Transverse colon (tissue), 4 donors: ENCODE data around the gene HSPG2. TPM values are rescaled to one million over a fixed set of nuclear protein-coding genes. Genes with fewer than 3 reads are reported as not detected.

Source experiments
- DNase-seq: peaks from one replicate; pipeline ENCODE4 v3.0.0-alpha.2; 2019
- H3K27ac ChIP-seq, 4 donors: fragments of 200-600 bp; sonication (generic); 2 replicates each; pipeline ENCODE4 v1.5.1; 2016 to 2018; ENCODE audit warnings: inconsistent platforms in 4 of 4
- H3K27me3 ChIP-seq: fragments of 200-600 bp; sonication (generic); 2 replicates; pipeline ENCODE4 v1.5.1; 2017; ENCODE audit warnings: inconsistent platforms
- H3K36me3 ChIP-seq, 4 donors: fragments of 200-600 bp; sonication (generic); 2 replicates each; pipeline ENCODE4 v1.5.1; 2017 to 2019; ENCODE audit warnings: inconsistent platforms in 4 of 4
- H3K4me1 ChIP-seq, 4 donors: fragments of 200-600 bp; sonication (generic); 2 replicates each; pipeline ENCODE4 v1.5.1; 2017 to 2020; ENCODE audit warnings: inconsistent platforms in 4 of 4
- H3K4me3 ChIP-seq, 4 donors: fragments of 200-600 bp; sonication (generic); 1 replicate in 1 of 4; 2 replicates in 3 of 4; pipeline versions ENCODE4 v1.5.1 to v1.6.1; 2017 to 2019; ENCODE audit warnings: inconsistent platforms in 4 of 4
- H3K9me3 ChIP-seq, 2 donors: fragments of 200-600 bp; sonication (generic); 2 replicates each; pipeline ENCODE4 v1.5.1; 2017 to 2019; ENCODE audit warnings: inconsistent platforms in 2 of 2
- CTCF ChIP-seq, 5 experiments: fragments of 200-600 bp in 3 of 5; fragments of 450-650 bp in 2 of 5; sonication (generic) in 3 of 5; IDR thresholded peaks; 1 replicate in 2 of 5; 2 replicates in 3 of 5; pipeline ENCODE4 v1.5.1; 2016 to 2017; ENCODE audit warnings: antibody characterized with exemption in 5 of 5, inconsistent platforms in 3 of 5, mild to moderate bottlenecking in 2 of 5, moderate library complexity in 1 of 5
- EP300 ChIP-seq: sonication (generic); formaldehyde crosslinking; IDR thresholded peaks from one replicate; pipeline ENCODE4 v1.6.1; 2017; ENCODE audit warnings: antibody characterized with exemption, low read depth
- POLR2A ChIP-seq: fragments of 450-650 bp; IDR thresholded peaks from one replicate; pipeline ENCODE4 v1.6.1; 2016; ENCODE audit warnings: antibody characterized with exemption, mild to moderate bottlenecking, moderate library complexity
- POLR2AphosphoS5 ChIP-seq, 3 donors: sonication (generic); formaldehyde crosslinking; IDR thresholded peaks; one replicate each; pipeline ENCODE4 v1.6.1; 2016; ENCODE audit warnings: antibody characterized with exemption in 3 of 3
- WGBS, 2 donors: methylation state at CpG; one replicate each; pipeline ENCODE4 v1.1.5; 2018; ENCODE audit warnings: low coverage in 1 of 2; 5-methylcytosine and 5-hydroxymethylcytosine counted together
- in situ Hi-C, 4 donors: fragments of 200-750 bp; cut with MboI; loops; one replicate each; pipeline versions ENCODE4 v1.15.0 to v1.15.1; 2017; ENCODE audit warnings: low sequenced_read_pairs in 3 of 4, low pct_ligation_motif_present in 1 of 4, low pct_unique_long_range_greater_than_20kb in 1 of 4
- intact Hi-C: fragments of 100-400 bp; cut with DNase I; formaldehyde crosslinking; loops from one replicate; pipeline ENCODE4 v1.15.1; 2023; ENCODE audit warnings: low total_unique reads
- total RNA-seq, 4 donors: library from RNA; depleted of rRNA; stranded (reverse); fragments of >200 nt; gene quantifications; one replicate each; pipeline ENCODE4 v1.1.0, GENCODE V29; 2016

The HSPG2 gene
- total RNA-seq, 4 donors from 2014 or later, result 107 to 343 (median 228) TPM

- peaks cover 52 to 92% (median 80%) of the 10 kb centered on the region in 4 donors for H3K4me1 ChIP-seq
- H3K27me3 ChIP-seq, result no peaks in the 10 kb centered on the region
- DNase-seq, result no peak
- WGBS, 2 donors, result 67 to 78% methylated on average over 1 to 7 of the region's 7 CpGs
- H3K36me3 ChIP-seq, result no peaks in the 10 kb centered on the region
- TF ChIP-seq CTCF (IDR thresholded peaks at IDR 0.05) (no peak), POLR2AphosphoS5 (IDR thresholded peaks at IDR 0.05) (peak; percentile 43 to 68 (median 54))
- H3K9me3 ChIP-seq, result no peaks in the 10 kb centered on the region
- intact Hi-C loops (no loop called here), in situ Hi-C loops (no loop called here)
- H3K4me3 ChIP-seq, result no peak overlapping the region
- peak overlapping the region; percentile 93 to 98 (median 94) for H3K27ac ChIP-seq
Measured at GRCh38 chr1:21932127-21932526, 5.0 kb downstream of the HSPG2 start.

DNA sequence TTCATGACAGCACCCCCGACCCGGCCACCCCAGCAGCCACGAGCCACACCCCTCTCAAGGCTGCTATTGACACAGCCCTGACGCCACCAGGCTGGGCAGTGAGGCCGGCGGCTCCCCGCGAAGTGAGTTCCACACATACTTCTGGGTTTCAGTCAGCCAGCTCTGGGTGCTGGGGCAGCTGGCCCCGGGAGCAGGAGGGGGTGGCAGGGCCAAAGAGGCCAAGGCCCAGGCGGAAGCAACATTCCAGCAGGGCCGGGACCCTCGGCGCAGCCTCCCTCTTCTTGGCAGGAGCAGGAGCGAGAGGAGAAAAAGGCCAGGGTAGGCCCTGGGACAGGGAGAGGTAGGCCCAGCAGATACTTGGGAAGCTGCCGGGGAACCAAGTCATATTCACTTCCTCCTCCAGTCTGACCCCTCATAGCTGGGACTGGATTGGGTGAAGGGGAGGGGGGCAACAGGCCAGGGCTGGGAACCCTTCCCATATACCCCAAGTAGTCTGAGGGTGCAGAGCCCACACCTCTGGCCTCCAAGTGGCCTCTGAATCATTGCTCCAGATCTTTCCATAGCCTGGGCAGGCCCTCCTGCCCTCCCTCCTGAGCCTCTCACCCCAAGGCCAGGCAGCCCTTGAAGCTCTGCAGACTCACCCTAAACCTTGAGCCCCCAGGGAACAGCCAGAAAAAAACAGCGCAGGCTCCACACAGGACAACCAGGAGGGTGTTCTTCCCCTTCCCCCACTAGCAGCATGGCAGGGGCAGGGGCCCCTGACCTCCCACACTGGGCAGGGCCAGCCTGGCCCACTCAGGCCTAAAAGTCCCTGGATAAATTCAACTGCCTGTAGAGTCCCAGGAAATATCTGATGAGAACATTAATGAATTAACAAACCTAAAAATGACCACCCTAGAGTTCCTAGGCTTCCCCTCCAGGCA lies 5.7 kb downstream of the HSPG2 start:
- in situ Hi-C loops (no loop called here), intact Hi-C loops (loop anchor here (2.0 kb wide), 1 partner anchor 19 kb away; no protein-coding TSS in a partner anchor)
- Histone ChIP-seq H3K4me3 (no peak overlapping the region), H3K36me3 (no peaks in the 10 kb centered on the region), H3K27ac (peak overlapping the region; percentile 93 to 98 (median 94)), H3K9me3 (no peaks in the 10 kb centered on the region), H3K4me1 (peaks cover 58 to 98% (median 85%) of the 10 kb centered on the region in 4 donors), H3K27me3 (no peaks in the 10 kb centered on the region)
- DNase-seq, result peak; percentile 71
- TF ChIP-seq CTCF (IDR thresholded peaks at IDR 0.05), result no peak
- TF ChIP-seq POLR2AphosphoS5 (IDR thresholded peaks at IDR 0.05), result peak; percentile 42 to 57 (median 56)
- TF ChIP-seq POLR2A, result no peak
- no peak for TF ChIP-seq EP300
- WGBS, 2 donors, result 31% methylated on average over 13 of the region's 16 CpGs; no CpG with 5 or more reads in 1 of the 2 donors

GRCh38 chr1:21930629-21931170 lies 6.4 kb downstream of the HSPG2 start:
- Histone ChIP-seq H3K4me3 (no peak overlapping the region), H3K36me3 (no peaks in the 10 kb centered on the region)
- TF ChIP-seq POLR2A, result no peak
- no peak for TF ChIP-seq POLR2AphosphoS5 (IDR thresholded peaks at IDR 0.05)
- no peak for TF ChIP-seq CTCF (IDR thresholded peaks at IDR 0.05)
- no peak for TF ChIP-seq EP300

DNA sequence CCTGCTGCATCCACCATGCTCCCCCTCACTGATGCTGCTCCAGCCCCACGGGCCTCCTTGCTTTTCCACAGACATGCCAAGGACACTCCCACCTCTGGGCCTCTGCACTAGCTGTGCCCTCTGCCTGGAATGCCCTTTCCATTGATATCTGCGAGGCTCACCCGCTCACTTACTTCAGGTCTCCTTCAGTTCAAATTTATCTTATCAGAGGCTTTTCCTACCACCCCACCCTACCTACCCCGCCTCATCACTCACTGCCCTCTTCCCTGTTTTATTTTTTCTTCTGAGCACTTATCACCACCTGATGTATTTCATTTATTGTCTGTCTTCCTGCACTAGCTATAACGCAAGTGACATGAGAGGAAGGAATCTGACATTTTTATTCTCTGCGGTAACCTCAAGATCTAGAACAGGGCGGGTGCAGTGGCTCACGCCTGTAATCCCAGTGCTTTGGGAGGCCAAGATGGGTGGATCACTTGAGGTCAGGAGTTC lies 7.0 kb downstream of the HSPG2 start:
- in situ Hi-C loops, result no loop called here
- TF ChIP-seq EP300 (no peak), POLR2A (no peak), POLR2AphosphoS5 (IDR thresholded peaks at IDR 0.05) (no peak), CTCF (IDR thresholded peaks at IDR 0.05) (no peak)

More at GRCh38 chr1:21930629-21931170, 6.4 kb downstream of the HSPG2 start:
- Histone ChIP-seq H3K9me3 (no peaks in the 10 kb centered on the region), H3K27ac (peak overlapping the region; percentile 93 to 98 (median 94)), H3K27me3 (no peaks in the 10 kb centered on the region), H3K4me1 (peaks cover 65 to 98% (median 85%) of the 10 kb centered on the region in 4 donors)
- intact Hi-C loops, result loop anchor here (2.0 kb wide), 1 partner anchor 18 kb away; no protein-coding TSS in a partner anchor
- WGBS, 2 donors, result 81 to 93% methylated on average over 3 to 6 of the region's 6 CpGs
- DNase-seq, result no peak
- in situ Hi-C loops, result no loop called here

More for the DNA sequence above, 7.0 kb downstream of the HSPG2 start:
- no peak overlapping the region for H3K4me3 ChIP-seq
- H3K27me3 ChIP-seq, result no peaks in the 10 kb centered on the region
- WGBS, 2 donors, result 53 to 63% methylated on average over 4 to 7 of the region's 8 CpGs
- intact Hi-C loops, result loop anchor here (2.0 kb wide), 1 partner anchor 17 kb away; no protein-coding TSS in a partner anchor
- no peaks in the 10 kb centered on the region for H3K9me3 ChIP-seq
- H3K36me3 ChIP-seq, result no peaks in the 10 kb centered on the region
- peak overlapping the region; percentile 93 to 98 (median 94) for H3K27ac ChIP-seq
- peak; percentile 39 for DNase-seq
- peaks cover 71 to 98% (median 85%) of the 10 kb centered on the region in 4 donors for H3K4me1 ChIP-seq
